WERI-Rb-1 (cell line): ENCODE measurements around the gene UNC5A.

Source experiments
- DNase-seq: peaks from one replicate; pipeline ENCODE4 v3.0.0-alpha.2; 2020
- H3K27ac ChIP-seq: fragments of 250-450 bp; sonication (Bioruptor Pico); 2 replicates; pipeline ENCODE4 v1.5.1; 2020; ENCODE audit warnings: mild to moderate bottlenecking, moderate library complexity
- H3K27me3 ChIP-seq: fragments of 250-450 bp; sonication (Bioruptor Pico); 2 replicates; pipeline ENCODE4 v1.5.1; 2021; ENCODE audit warnings: mild to moderate bottlenecking, low read depth, moderate library complexity; ENCODE audit not compliant: insufficient read depth, severe bottlenecking
- H3K36me3 ChIP-seq: fragments of 250-450 bp; sonication (Bioruptor Pico); 2 replicates; pipeline ENCODE4 v1.5.1; 2020; ENCODE audit warnings: mild to moderate bottlenecking, moderate library complexity
- H3K4me3 ChIP-seq: 2 replicates; pipeline ENCODE4 v1.5.1; 2011; ENCODE audit warnings: low read depth, mild to moderate bottlenecking, control low read depth, low read length
- H3K9me3 ChIP-seq: fragments of 250-450 bp; sonication (Bioruptor Pico); 2 replicates; pipeline ENCODE4 v1.5.1; 2021; ENCODE audit warnings: mild to moderate bottlenecking, moderate library complexity; ENCODE audit not compliant: severe bottlenecking
- TF ChIP-seq, protein P1 (sequence below): IDR thresholded peaks from 2 replicates; pipeline ENCODE4 v1.5.1; 2011; ENCODE audit warnings: low read depth, mild to moderate bottlenecking, control low read depth, inconsistent platforms, low read length

UNC5A gene

DNA sequence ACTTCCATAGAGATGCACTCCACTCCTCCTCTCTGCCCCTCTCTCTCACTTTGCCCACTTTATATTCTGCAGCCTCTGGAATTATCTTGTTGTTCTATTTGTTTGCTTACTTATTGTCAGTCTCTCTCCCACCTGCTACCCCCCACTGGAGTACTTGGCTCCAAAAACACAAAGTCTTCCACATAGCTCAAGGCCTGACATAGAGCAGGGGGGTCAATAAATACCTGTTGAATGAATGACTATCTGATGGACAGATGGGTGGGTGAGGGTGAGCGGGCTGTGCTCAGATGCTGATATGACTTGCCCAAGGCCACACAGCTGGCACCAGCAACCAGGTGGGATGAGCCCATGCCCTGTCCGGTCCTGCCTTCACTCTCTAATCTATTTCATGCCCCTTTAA lies 13.4 kb upstream of the UNC5A start:
- TF ChIP-seq, protein P1, sequence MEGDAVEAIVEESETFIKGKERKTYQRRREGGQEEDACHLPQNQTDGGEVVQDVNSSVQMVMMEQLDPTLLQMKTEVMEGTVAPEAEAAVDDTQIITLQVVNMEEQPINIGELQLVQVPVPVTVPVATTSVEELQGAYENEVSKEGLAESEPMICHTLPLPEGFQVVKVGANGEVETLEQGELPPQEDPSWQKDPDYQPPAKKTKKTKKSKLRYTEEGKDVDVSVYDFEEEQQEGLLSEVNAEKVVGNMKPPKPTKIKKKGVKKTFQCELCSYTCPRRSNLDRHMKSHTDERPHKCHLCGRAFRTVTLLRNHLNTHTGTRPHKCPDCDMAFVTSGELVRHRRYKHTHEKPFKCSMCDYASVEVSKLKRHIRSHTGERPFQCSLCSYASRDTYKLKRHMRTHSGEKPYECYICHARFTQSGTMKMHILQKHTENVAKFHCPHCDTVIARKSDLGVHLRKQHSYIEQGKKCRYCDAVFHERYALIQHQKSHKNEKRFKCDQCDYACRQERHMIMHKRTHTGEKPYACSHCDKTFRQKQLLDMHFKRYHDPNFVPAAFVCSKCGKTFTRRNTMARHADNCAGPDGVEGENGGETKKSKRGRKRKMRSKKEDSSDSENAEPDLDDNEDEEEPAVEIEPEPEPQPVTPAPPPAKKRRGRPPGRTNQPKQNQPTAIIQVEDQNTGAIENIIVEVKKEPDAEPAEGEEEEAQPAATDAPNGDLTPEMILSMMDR: no peak
- no peak for DNase-seq
- Histone ChIP-seq H3K36me3 (no peaks in the 10 kb centered on the region), H3K27ac (no peak overlapping the region), H3K9me3 (no peaks in the 10 kb centered on the region), H3K27me3 (no peaks in the 10 kb centered on the region), H3K4me3 (no peak overlapping the region)

DNA sequence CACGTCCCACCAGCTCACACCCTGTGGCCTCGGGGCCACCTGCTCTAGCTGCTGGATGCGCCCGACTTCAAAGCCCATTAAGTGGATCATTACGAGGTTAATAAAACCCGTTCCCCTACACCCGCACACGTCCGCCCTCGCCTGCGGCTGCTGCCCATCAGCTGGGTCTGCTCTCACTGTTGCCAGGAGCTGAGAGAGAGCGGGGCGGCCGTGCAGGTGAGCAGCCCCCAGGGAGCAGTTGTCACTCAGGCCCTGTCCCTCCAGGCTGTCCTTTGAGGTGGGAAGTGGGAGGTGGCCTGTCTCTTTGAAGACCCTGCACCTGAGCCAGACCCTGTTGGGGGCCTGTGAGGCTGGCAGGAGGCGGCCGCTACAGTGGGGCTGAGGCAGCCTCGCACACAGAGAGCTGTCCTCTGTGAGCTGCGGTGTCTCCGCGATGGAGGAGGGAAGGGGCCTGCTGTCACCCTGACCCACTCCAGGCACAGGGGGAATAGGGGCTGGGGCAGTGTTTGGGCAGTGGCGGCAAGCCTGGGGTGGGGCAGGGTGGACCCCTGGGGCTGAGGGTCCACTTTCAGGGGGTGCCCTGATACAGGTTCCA lies 12.8 kb upstream of the UNC5A start:
- TF ChIP-seq, protein P1: no peak
- no peak for DNase-seq
- Histone ChIP-seq H3K9me3 (no peaks in the 10 kb centered on the region), H3K27me3 (no peaks in the 10 kb centered on the region), H3K4me3 (no peak overlapping the region), H3K27ac (no peak overlapping the region), H3K36me3 (no peaks in the 10 kb centered on the region)

DNA sequence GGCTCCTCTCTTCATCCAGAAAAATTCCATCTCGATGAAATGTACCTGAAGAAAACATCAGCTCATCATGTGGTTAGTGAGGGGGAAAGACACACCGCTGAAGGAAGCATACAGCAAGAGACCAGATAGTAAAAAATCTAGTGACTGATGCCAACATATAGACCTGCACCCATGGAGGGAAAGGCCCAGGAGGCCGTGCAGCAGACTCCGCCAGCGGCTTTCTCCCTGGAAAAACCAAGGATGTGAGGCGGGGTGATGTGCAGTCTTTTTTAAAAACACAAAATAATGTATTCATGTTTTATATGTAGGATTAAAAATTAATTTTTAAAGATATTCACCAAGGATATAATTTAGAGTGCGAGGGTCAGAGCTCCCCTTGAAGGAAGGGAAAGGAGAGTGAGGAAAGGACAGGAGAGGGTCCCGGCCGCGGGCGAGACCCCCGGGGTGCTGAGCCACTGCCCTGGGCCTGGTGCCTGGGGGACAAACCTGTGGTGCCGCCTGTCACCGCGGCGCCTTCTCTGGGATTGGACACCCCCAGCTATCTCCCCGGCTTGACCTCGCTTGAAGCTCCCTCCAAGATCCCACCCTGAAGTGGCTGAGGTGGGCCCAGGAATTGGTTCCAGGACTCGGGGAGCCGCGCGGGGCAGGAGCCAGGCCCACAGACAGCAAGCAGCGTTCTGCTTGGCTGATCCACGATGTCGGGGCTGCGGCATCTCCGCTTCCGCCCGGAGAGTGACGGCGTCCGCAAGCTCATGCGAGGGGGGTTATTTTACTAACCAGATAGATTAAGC lies 12.1 kb upstream of the UNC5A start:
- TF ChIP-seq, protein P1: no peak
- DNase-seq: no peak
- no peak overlapping the region for H3K4me3 ChIP-seq
- H3K27me3 ChIP-seq: no peaks in the 10 kb centered on the region
- H3K9me3 ChIP-seq: no peaks in the 10 kb centered on the region
- no peaks in the 10 kb centered on the region for H3K36me3 ChIP-seq
- H3K27ac ChIP-seq: no peak overlapping the region

DNA sequence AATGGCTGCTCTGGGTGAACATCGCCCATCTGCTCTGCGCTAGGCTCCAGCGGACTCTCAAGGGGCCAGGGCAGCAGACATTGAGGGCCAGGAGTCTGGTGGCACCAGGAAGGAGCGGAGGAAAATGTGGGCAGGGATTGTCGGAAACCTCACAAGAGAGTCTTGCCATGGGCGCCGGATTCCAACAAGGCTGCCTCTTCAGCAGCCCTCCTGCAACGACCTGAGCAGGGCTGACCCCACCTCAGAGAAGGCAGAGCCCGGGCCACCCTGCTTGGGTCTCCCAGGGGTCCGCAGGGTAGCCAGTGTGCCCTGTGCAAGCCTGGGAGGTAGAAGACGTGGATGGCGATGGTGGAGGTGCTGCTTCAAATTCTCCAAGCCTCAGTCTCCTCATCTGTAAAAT lies 11.4 kb upstream of the UNC5A start:
- Histone ChIP-seq H3K36me3 (no peaks in the 10 kb centered on the region), H3K9me3 (no peaks in the 10 kb centered on the region), H3K27ac (no peak overlapping the region), H3K4me3 (no peak overlapping the region), H3K27me3 (no peaks in the 10 kb centered on the region)
- no peak for DNase-seq
- TF ChIP-seq, protein P1: no peak

DNA sequence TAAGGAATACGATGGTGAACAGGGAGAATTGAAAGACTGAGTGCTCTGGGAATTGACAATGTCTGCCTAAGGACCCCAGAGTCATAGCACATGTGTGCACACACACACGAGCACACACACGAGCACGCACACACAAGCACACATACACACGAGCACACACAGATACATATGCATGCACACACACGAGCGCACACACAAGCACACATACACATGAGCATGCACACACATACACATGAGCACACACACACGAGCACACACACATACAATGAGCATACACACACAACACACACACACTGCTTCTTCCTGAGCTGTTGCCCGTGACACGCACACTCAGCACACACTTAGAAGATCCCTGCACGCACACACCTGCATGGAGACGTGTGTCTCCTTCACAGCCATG lies 10.9 kb upstream of the UNC5A start:
- Histone ChIP-seq H3K36me3 (no peaks in the 10 kb centered on the region), H3K4me3 (no peak overlapping the region), H3K27me3 (no peaks in the 10 kb centered on the region), H3K9me3 (no peaks in the 10 kb centered on the region), H3K27ac (no peak overlapping the region)
- DNase-seq: no peak
- TF ChIP-seq, protein P1: no peak
